ENCODE data around the gene RFPL1.

DNA sequence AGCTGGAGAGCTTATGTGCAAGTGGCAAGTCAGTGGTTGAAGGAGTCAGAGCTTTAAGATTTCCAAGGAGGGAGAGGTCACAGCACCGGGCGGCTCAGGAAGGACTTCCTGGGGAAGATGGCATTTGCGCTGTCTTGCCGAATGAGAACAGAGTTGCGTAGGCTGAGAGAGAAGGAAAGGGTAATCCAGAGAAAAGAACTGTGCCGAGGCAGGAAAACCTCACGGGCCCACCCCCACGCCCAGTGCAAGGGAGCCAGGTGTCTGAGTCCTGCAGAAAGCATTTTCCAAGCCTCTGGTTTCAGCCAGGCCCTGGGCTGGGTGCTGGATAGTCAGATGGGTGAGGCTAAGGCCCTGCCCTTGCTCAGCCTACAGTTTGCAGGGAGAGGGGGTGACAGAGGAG is 46.8 kb upstream of the RFPL1 start:
- no peak for TF ChIP-seq EZH2phosphoT487 (conservative IDR thresholded peaks at IDR 0.05; ENCODE audit: low read length)
- TF ChIP-seq, protein P1, sequence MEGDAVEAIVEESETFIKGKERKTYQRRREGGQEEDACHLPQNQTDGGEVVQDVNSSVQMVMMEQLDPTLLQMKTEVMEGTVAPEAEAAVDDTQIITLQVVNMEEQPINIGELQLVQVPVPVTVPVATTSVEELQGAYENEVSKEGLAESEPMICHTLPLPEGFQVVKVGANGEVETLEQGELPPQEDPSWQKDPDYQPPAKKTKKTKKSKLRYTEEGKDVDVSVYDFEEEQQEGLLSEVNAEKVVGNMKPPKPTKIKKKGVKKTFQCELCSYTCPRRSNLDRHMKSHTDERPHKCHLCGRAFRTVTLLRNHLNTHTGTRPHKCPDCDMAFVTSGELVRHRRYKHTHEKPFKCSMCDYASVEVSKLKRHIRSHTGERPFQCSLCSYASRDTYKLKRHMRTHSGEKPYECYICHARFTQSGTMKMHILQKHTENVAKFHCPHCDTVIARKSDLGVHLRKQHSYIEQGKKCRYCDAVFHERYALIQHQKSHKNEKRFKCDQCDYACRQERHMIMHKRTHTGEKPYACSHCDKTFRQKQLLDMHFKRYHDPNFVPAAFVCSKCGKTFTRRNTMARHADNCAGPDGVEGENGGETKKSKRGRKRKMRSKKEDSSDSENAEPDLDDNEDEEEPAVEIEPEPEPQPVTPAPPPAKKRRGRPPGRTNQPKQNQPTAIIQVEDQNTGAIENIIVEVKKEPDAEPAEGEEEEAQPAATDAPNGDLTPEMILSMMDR (IDR thresholded peaks at IDR 0.05; ENCODE audit: insufficient read depth, low read length, poor library complexity, severe bottlenecking): no peak
